Osteoblast (primary cell): Measurements from ENCODE around the gene GDPGP1. TPM values are rescaled to one million over a fixed set of nuclear protein-coding genes. Genes with fewer than 3 reads are reported as not detected.

Experiments
- DNase-seq: peaks from one replicate; pipeline ENCODE4 v3.0.0; 2011; ENCODE audit warnings: low spot score, mixed read lengths; ENCODE audit not compliant: insufficient read length; ENCODE audit errors: missing footprints
- H2AFZ ChIP-seq: 2 replicates; pipeline ENCODE4 v1.6.0; 2011; ENCODE audit warnings: mild to moderate bottlenecking, low read length
- H3K27ac ChIP-seq: 2 replicates; pipeline ENCODE4 v1.5.1; 2011; ENCODE audit warnings: mild to moderate bottlenecking, low read depth, low read length, moderate library complexity
- H3K27me3 ChIP-seq: 2 replicates; pipeline ENCODE4 v1.6.0; 2012; ENCODE audit warnings: mild to moderate bottlenecking, control low read depth, inconsistent platforms, low read length, moderate library complexity; ENCODE audit not compliant: insufficient read depth
- H3K36me3 ChIP-seq: 2 replicates; pipeline ENCODE4 v1.5.1; 2011; ENCODE audit warnings: mild to moderate bottlenecking, low read length, control low read depth, moderate library complexity; ENCODE audit not compliant: insufficient read depth
- H3K4me1 ChIP-seq: 2 replicates; pipeline ENCODE4 v1.5.1; 2011; ENCODE audit warnings: mild to moderate bottlenecking, low read length, control low read depth, moderate library complexity; ENCODE audit not compliant: insufficient read depth
- H3K4me2 ChIP-seq: 2 replicates; pipeline ENCODE4 v1.6.0; 2011; ENCODE audit warnings: mild to moderate bottlenecking, low read length; ENCODE audit not compliant: insufficient read depth
- H3K4me3 ChIP-seq: fragments of 200-600 bp; sonication (generic); 3 replicates; pipeline ENCODE4 v1.5.1; 2012; ENCODE audit warnings: mild to moderate bottlenecking, low read length, inconsistent platforms; ENCODE audit not compliant: insufficient read depth
- H3K79me2 ChIP-seq: 2 replicates; pipeline ENCODE4 v1.6.0; 2012; ENCODE audit warnings: mild to moderate bottlenecking, low read length, control low read depth, inconsistent platforms; ENCODE audit not compliant: insufficient read depth
- H3K9me3 ChIP-seq: 2 replicates; pipeline ENCODE4 v1.5.1; 2011; ENCODE audit warnings: low read depth, low read length, control low read depth
- H4K20me1 ChIP-seq: 2 replicates; pipeline ENCODE4 v1.6.0; 2012; ENCODE audit warnings: mild to moderate bottlenecking, low read length, control low read depth; ENCODE audit not compliant: insufficient read depth
- CTCF ChIP-seq: IDR thresholded peaks from 2 replicates; pipeline ENCODE4 v1.5.1; 2011; ENCODE audit warnings: mild to moderate bottlenecking, low read depth, low read length, moderate library complexity; ENCODE audit errors: extremely low read depth
- total RNA-seq: library from RNA; depleted of rRNA; stranded (reverse); fragments of >200 nt; gene quantifications from 2 replicates; pipeline ENCODE4 v1.2.3, GENCODE V29; 2012

GDPGP1 gene
- total RNA-seq, 1 donor = 8.0 TPM

GRCh38 chr15:90230071-90230494 lies 3.9 kb upstream of the GDPGP1 start:
- Histone ChIP-seq H3K27me3 (no peaks in the 10 kb centered on the region), H3K4me2 (no peak overlapping the region), H3K4me3 (no peak overlapping the region), H4K20me1 (peaks cover 17% of the 10 kb centered on the region), H2AFZ (no peak overlapping the region), H3K36me3 (peaks cover 35% of the 10 kb centered on the region), H3K79me2 (peaks cover 30% of the 10 kb centered on the region), H3K27ac (no peak overlapping the region), H3K9me3 (no peaks in the 10 kb centered on the region), H3K4me1 (peaks cover 18% of the 10 kb centered on the region)
- no peak for DNase-seq
- no peak for TF ChIP-seq CTCF

- no peak for DNase-seq
- Histone ChIP-seq H3K4me3 (no peak overlapping the region), H3K27ac (no peak overlapping the region), H3K79me2 (peaks cover 30% of the 10 kb centered on the region), H3K4me2 (no peak overlapping the region), H3K4me1 (peaks cover 18% of the 10 kb centered on the region), H3K9me3 (no peaks in the 10 kb centered on the region), H2AFZ (no peak overlapping the region), H3K36me3 (peaks cover 35% of the 10 kb centered on the region), H3K27me3 (no peaks in the 10 kb centered on the region), H4K20me1 (peaks cover 17% of the 10 kb centered on the region)
- TF ChIP-seq CTCF = no peak
Measured at GRCh38 chr15:90230610-90231009, 3.4 kb upstream of the GDPGP1 start.

- no peak for TF ChIP-seq CTCF
- Histone ChIP-seq H3K36me3 (peaks cover 35% of the 10 kb centered on the region), H4K20me1 (peaks cover 17% of the 10 kb centered on the region), H3K9me3 (no peaks in the 10 kb centered on the region), H3K79me2 (peaks cover 30% of the 10 kb centered on the region), H3K27ac (no peak overlapping the region), H3K27me3 (no peaks in the 10 kb centered on the region), H2AFZ (no peak overlapping the region), H3K4me2 (no peak overlapping the region), H3K4me1 (peaks cover 18% of the 10 kb centered on the region), H3K4me3 (no peak overlapping the region)
- no peak for DNase-seq
Measured at GRCh38 chr15:90231028-90232017, 2.7 kb upstream of the GDPGP1 start.

GRCh38 chr15:90232196-90232595 lies 1.8 kb upstream of the GDPGP1 start:
- Histone ChIP-seq H3K27ac (no peak overlapping the region), H3K27me3 (no peaks in the 10 kb centered on the region), H4K20me1 (peaks cover 17% of the 10 kb centered on the region), H2AFZ (no peak overlapping the region), H3K4me1 (peaks cover 18% of the 10 kb centered on the region), H3K79me2 (peaks cover 30% of the 10 kb centered on the region), H3K4me2 (peak overlapping the region; percentile 89), H3K36me3 (peaks cover 35% of the 10 kb centered on the region), H3K9me3 (no peaks in the 10 kb centered on the region), H3K4me3 (peak overlapping the region; percentile 96)
- no peak for TF ChIP-seq CTCF
- DNase-seq = no peak
